ENCODE data around the gene MITF.

Gene MITF

DNA sequence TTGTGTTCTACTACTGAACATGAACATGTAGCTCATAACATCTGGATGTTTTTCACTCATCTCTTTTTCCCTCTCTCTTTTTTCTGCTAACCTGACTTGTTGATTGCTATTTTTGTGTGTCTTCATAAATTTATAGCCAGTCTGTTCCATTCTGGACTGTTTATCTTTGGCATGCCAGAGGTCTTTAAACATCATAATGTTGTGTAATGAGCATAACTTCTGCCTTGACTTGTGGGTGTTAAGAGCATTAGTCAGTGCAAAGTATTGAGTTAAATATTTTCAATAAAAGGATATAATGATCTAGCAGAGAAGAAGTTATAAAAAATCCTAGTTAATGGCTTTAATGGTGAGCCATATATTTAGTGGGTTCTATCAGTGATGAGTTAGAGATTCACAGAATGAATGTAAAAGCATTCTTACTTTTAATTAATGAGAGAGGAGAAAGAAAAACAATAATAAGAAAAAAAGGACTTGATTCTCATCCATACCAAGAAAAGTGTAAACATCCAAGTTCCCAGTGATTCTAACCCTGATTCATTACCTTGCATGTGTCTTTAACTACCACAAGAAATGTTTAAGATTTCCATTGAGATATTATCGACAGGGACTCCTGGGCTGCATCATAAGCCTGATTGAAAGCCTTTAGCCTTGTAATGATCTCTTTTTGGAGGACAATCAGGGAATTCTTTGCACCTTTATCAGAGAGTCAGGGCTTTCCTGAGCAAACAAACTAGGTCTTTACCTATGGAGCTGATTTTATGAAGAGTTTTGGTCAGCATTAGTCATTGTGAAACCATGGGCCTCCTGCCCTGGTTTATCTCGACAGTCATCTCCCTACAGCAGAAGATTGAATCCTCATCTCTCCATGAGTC, 22.9 kb downstream of the MITF start:
- DNase-seq, result no peak

- DNase-seq, result no peak
Observed at GRCh38 chr3:69762768-69763229, 23.5 kb downstream of the MITF start.

- DNase-seq, result no peak
Observed at GRCh38 chr3:69763458-69763857, 24.2 kb downstream of the MITF start.

GRCh38 chr3:69764121-69764741, 25.0 kb downstream of the MITF start:
- no peak for DNase-seq

GRCh38 chr3:69764861-69765260, 25.6 kb downstream of the MITF start:
- DNase-seq, result no peak

DNA sequence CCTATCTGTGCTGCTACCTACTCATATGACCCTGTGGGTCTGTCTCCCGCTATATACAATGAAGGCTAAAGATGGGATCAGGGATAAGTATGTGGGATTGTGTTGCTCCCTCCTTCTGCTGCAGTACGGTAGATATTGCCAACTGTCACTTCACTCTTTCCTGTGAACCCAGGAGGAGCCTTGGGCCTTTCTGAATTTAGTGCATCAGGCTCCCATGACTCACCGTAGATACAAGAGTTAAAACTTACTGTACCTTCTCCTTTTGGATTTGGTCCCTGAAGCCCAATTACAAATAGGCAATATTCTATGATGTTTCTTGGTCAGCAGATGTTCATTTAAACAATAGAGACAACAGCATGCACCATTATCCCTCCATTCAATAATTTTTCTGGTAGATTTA, 27.4 kb downstream of the MITF start:
- no peak for DNase-seq

DNA sequence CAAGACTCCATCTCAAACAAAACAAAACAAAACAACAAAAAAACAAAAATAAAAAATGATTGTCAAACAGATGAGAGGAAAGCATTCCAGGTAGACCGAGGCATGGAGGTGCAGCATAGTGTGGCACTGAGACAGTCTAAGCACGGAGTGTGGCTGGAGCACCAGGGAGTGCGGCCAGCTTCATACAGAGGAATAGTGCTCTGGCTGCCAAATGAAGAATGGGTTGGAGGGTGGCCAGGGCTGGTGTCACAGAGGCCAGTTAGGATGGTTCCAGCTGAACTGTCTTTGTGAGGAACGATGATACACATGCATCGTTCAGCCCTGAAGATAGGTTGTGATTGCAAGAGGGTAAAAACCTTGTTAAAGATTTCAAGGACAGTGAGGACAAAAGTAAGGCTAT, 28.3 kb downstream of the MITF start:
- no peak for DNase-seq

DNA sequence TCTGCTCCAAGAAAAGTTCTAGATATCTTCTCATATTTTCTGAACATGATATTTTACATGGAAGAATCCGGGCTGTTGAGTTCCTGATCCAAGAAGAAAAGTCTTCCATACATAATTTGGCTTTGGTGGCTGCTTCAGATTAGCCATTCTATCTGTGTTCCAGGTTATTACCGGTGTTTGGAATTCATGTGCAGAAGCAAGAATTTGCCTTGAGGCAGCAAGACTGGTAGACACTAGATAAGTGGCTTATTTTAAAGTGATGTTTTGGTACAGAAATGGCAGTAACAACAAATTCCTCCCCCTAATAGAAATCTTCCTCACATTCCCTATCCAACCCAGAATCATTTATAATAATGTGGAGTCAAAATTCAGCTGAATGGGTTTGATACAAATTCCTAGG, 29.2 kb downstream of the MITF start:
- DNase-seq, result no peak

DNA sequence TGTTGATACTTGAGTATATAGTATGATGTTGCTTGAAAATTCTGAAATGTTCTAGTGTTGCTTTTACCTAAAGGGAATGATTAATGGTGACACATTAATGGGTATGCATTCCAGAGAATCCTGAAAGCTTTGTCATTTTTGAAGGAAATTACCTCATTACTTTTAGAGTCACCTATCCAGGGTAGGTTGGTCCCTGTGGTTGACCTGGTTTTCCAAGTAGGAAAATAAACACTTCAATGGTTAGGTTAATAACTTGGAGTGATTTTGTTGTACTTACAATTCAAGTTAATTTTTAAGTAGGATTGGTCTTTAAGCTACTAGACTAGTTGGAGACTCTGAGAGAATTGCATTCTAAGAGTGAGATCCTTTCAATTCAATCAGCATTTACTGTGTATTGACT, 31.0 kb downstream of the MITF start:
- no peak for DNase-seq

DNA sequence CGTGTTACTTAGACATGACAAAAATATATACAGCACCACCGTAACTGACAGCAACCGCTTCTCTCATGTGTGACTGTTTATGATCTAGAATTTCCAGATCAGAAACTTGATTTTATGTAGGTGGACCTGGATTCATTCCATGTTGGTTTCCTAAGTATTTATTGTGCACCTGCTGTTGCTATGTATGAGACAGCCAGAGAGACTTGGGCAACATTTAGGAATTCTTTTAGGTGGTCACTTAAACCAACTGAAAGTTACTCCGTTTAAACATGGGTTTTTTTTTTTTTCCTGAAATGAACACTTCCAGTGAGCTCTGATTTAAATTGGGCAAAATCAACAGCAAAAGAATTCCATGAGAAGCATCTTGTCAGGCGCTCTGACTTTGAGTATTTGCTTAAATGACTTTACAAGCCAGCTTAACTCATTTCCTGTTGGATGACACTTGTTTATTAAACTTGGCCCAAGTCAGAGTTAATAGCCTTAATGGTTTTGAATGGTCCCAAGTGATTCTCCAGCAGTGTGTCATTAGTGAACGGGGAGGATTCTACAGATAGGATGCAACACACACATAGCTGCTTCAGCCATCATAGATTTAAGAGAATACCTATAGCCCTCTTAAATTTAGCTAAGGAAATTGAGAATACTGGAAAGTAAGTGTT, 31.8 kb downstream of the MITF start:
- no peak for DNase-seq

GRCh38 chr3:69772152-69772867, 33.0 kb downstream of the MITF start:
- DNase-seq, result no peak

DNA sequence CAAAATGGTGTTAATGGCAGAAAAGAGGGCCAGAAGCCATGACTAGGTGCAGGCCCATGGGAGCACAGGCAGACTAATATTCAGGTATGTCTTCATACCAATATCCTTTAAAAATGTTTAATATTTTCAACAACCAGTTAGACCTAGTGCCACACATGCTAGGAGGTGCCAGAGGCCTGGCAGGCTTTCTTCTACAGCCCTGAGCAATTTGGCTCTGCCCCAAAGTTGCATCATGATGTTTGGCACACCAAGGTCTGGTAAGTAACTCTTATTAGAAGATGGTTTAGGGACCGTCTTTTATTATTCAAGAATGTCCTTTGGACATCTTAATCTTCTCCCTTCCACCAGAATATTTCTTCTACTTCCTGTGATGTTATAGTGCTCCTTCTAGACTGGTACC, 34.8 kb downstream of the MITF start:
- no peak for DNase-seq

DNA sequence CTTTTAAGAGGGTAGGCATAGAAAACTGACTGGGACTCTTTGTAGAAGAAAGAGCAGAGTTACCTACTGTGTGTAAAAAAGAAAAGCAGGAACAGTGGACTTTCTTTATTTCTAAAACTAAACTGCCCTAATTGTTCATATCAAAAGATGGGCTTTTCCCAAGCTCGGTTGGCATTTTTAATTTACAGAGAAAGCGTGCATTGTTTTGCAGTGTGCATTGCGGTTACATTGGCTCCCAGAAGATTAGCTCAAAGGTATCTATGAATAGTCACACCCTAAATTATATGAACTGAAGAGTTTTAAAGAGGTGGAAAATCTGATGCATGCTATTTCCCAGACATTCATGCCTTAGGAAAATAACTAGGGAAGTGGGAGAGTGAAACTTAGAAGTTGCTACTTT, 36.5 kb downstream of the MITF start:
- DNase-seq, result no peak

GRCh38 chr3:69776289-69776688, 37.0 kb downstream of the MITF start:
- no peak for DNase-seq

GRCh38 chr3:69776920-69777581, 37.8 kb downstream of the MITF start:
- no peak for DNase-seq

DNA sequence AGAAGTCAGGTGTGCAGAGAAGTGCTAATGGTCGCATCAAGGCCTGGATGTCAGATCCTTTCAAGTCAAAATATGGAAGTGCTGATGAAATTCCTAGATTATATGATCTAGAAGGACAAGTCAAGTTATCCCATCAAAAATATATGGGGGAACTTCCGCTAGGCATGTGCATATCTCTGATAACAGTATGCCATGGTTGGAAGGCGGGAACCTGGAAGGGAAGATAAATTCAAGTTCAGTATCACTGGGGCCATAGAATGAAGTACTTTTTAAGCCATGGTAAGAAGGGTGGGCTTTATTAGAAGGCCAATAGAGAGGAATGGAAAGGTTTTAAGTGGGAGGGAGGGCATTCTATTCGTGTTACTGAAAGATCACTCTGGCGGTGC, 38.3 kb downstream of the MITF start:
- DNase-seq, result no peak

GRCh38 chr3:69781593-69781992, 42.3 kb downstream of the MITF start:
- DNase-seq, result no peak

DNA sequence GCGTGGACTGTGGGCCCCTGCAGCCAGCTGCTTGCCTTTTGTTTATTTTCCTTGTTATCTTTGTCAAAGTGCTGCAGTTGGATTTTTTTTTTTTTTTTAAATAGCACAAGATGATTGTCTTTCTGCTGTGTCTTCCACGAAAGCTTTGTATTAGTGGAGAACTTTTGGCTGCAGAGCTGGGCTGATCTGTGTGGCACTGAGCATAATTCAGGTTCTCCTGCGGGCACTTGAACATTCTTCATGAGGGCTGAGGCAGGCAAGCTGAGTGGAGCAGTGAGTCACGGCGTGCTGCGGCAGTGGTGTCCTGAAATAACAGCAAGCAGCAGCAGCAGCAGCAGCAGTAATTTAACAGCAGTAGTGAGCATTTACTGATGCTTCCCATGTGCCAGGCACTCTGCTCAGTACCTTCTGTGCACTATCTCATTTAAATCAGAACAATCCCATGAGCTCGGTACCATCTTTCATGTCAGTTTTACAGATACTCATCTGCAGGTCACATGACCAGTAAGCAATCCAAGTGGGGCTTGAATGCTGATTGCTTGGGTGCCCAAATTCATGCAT, 45.8 kb downstream of the MITF start:
- no peak for DNase-seq

- DNase-seq, result no peak
Observed at GRCh38 chr3:69785769-69786320, 46.6 kb downstream of the MITF start.

DNA sequence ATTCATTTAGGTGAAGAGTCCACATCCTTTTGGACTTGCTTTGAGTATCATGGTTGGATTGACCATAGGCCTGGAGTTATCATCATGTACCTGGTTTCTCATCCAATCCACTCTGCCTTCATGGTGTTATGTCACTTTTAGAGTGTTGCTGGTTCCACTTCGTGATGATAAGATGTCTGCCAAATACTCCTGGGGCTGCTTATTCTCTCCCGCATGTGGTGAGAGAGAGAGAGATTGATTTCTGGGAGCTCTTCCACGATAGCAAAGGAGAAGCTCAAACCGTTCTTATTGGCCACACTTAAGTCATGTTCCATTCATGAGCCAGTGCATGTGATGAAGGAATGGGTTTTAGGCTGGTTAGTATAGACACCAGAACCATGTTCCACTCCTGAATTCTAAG, 47.6 kb downstream of the MITF start:
- DNase-seq, result no peak

DNA sequence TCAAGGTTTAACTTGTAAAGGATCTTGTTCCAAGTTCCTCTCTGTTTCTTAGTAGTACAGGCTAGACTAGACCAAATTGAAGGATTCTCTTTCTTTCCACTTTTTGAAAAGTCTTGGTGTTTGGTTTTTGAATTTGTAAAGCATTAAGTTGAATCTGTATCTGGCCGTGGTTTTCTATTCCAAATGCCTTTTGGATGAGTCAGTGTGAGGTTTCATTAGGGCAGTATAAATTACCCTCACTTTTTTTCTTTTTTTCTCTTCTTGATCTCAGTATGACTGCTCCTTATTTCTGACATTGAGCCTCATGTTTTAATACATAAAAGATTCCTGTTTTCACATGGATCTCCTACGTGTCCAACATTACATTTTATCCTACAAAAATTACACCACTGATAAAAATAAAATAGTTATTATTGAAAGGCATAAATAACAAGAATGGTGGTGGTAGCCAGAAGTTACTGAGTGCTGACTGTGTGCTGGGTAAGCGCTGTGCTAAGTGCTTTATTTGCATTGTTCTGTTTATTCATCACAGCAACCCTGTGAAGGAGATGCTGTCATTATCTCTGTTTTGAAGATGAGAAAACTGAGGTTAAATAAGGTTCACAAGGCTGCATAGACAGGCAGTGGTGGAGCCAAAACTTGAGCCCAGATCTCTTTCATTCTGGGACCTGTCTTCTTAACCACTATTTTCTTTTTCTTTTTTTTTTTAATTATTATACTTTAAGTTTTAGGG, 48.3 kb downstream of the MITF start:
- DNase-seq, result no peak
